IMR-90 (cell line): ENCODE measurements around the gene TSHZ1. TPM values are rescaled to one million over a fixed set of nuclear protein-coding genes. Genes with fewer than 3 reads are reported as not detected.

Experiments used
- ATAC-seq: fragments of 200-7000 bp; cut with Tn5 transposase; 2 replicates; pipeline ENCODE4 v1.9.1; 2020; ENCODE audit warnings: low read depth, mild to moderate bottlenecking, moderate library complexity
- BruUV-seq: library from RNA; stranded (reverse); fragments of 400-500 nt; replicated peaks from 2 replicates; lab custom pipeline; 2021; lab: Mats Ljungman, UMichigan
- CTCF ChIA-PET: fragments of 300-600 bp; formaldehyde crosslinking; extraction: SDS; loops from one replicate; lab custom pipeline; 2021; ENCODE audit warnings: antibody characterized with exemption; lab: Yijun Ruan, JAX
- POLR2A ChIA-PET: fragments of 300-600 bp; sonication (Branson Sonifier 250); formaldehyde crosslinking; loops from one replicate; lab custom pipeline; 2022; ENCODE audit warnings: antibody characterized with exemption; ENCODE audit not compliant: unreplicated experiment; lab: Charles Lee
- DNase-seq: peaks from one replicate; pipeline ENCODE4 v3.0.0; 2013
- H2AFZ ChIP-seq: replicated peaks from 2 replicates; pipeline ENCODE3; 2013; ENCODE audit warnings: low read length, mild to moderate bottlenecking; ENCODE audit not compliant: poor library complexity
- H2AK5ac ChIP-seq: 2 replicates; pipeline ENCODE4 v1.6.1; 2013; ENCODE audit warnings: low read depth, low read length, inconsistent platforms
- H2AK9ac ChIP-seq: replicated peaks from 2 replicates; pipeline ENCODE3; 2013; ENCODE audit warnings: mild to moderate bottlenecking, low read depth, low read length, moderate library complexity; ENCODE audit not compliant: poor library complexity
- H2BK120ac ChIP-seq: 2 replicates; pipeline ENCODE4 v1.6.1; 2013; ENCODE audit warnings: low read depth, low read length, inconsistent platforms
- H2BK15ac ChIP-seq: 3 replicates; pipeline ENCODE4 v1.6.1; 2013; ENCODE audit warnings: low read depth, low read length, inconsistent platforms
- H2BK20ac ChIP-seq: 2 replicates; pipeline ENCODE4 v1.6.1; 2013; ENCODE audit warnings: low read depth, mild to moderate bottlenecking, inconsistent platforms, low read length, moderate library complexity
- H2BK5ac ChIP-seq: 2 replicates; pipeline ENCODE4 v1.6.1; 2013; ENCODE audit warnings: mild to moderate bottlenecking, low read depth, low read length, inconsistent platforms; ENCODE audit not compliant: poor library complexity, severe bottlenecking
- H3K14ac ChIP-seq: replicated peaks from 2 replicates; pipeline ENCODE4 v1.6.1; 2013; ENCODE audit warnings: low read depth, low read length, inconsistent platforms
- H3K18ac ChIP-seq: 2 replicates; pipeline ENCODE4 v1.6.1; 2013; ENCODE audit warnings: low read depth, low read length, control low read depth
- H3K23ac ChIP-seq: 2 replicates; pipeline ENCODE4 v1.6.1; 2013; ENCODE audit warnings: low read depth, low read length, inconsistent platforms
- H3K27ac ChIP-seq: 2 replicates; pipeline ENCODE4 v1.5.1; 2013; ENCODE audit warnings: mild to moderate bottlenecking, control low read depth, low read length; ENCODE audit not compliant: insufficient read depth
- H3K27me3 ChIP-seq: 2 replicates; pipeline ENCODE4 v1.6.1; 2013; ENCODE audit warnings: low read length; ENCODE audit not compliant: control insufficient read depth, insufficient read depth
- H3K36me3 ChIP-seq: 2 replicates; pipeline ENCODE4 v1.6.1; 2013; ENCODE audit warnings: low read length, mixed read lengths; ENCODE audit not compliant: control insufficient read depth, insufficient read depth
- H3K4ac ChIP-seq: 2 replicates; pipeline ENCODE4 v1.6.1; 2013; ENCODE audit warnings: low read depth, low read length, inconsistent platforms
- H3K4me1 ChIP-seq: 2 replicates; pipeline ENCODE4 v1.6.1; 2013; ENCODE audit warnings: low read length, mixed read lengths; ENCODE audit not compliant: control insufficient read depth, insufficient read depth
- H3K4me2 ChIP-seq: 2 replicates; pipeline ENCODE4 v1.6.1; 2013; ENCODE audit warnings: low read depth, mild to moderate bottlenecking, control low read depth, low read length, moderate library complexity
- H3K4me3 ChIP-seq: 2 replicates; pipeline ENCODE4 v1.5.1; 2013; ENCODE audit warnings: low read depth, mild to moderate bottlenecking, control low read depth, low read length, moderate library complexity; ENCODE audit not compliant: insufficient read depth
- H3K56ac ChIP-seq: 2 replicates; pipeline ENCODE4 v1.6.1; 2013; ENCODE audit warnings: low read length, inconsistent platforms; ENCODE audit not compliant: insufficient read depth; ENCODE audit errors: extremely low read depth
- H3K79me1 ChIP-seq, 2 experiments: 2 replicates each; pipeline ENCODE4 v1.6.1; 2013; ENCODE audit warnings: low read length in 2 of 2, inconsistent platforms in 1 of 2, low read depth in 1 of 2
- H3K9ac ChIP-seq: 2 replicates; pipeline ENCODE4 v1.6.1; 2013; ENCODE audit warnings: low read depth, low read length, control low read depth
- H3K9me1 ChIP-seq: 2 replicates; pipeline ENCODE4 v1.6.1; 2013; ENCODE audit warnings: low read length, inconsistent platforms; ENCODE audit not compliant: insufficient read depth
- H3K9me3 ChIP-seq: 2 replicates; pipeline ENCODE4 v1.6.1; 2013; ENCODE audit warnings: low read length; ENCODE audit not compliant: control insufficient read depth, insufficient read depth
- H4K20me1 ChIP-seq: 2 replicates; pipeline ENCODE4 v1.6.1; 2013; ENCODE audit warnings: low read length, inconsistent platforms; ENCODE audit not compliant: insufficient read depth
- H4K5ac ChIP-seq: 2 replicates; pipeline ENCODE4 v1.6.1; 2013; ENCODE audit warnings: mild to moderate bottlenecking, low read depth, low read length, control low read depth
- H4K8ac ChIP-seq, 2 experiments: 2 replicates each; pipeline ENCODE4 v1.6.1; 2013; ENCODE audit warnings: low read depth in 2 of 2, low read length in 2 of 2, control low read depth in 1 of 2, inconsistent platforms in 1 of 2
- H4K91ac ChIP-seq: 2 replicates; pipeline ENCODE4 v1.6.1; 2013; ENCODE audit warnings: low read depth, low read length, inconsistent platforms; ENCODE audit not compliant: insufficient read depth
- BHLHE40 ChIP-seq: fragments of 150-350 bp; IDR thresholded peaks from 2 replicates; pipeline ENCODE4 v1.6.1; 2016; ENCODE audit warnings: mild to moderate bottlenecking, low read depth, low read length
- CEBPB ChIP-seq: IDR thresholded peaks from 2 replicates; pipeline ENCODE4 v1.6.1; 2012; ENCODE audit warnings: low read depth, low read length, improper control_type of control experiment
- CHD1 ChIP-seq: IDR thresholded peaks from 2 replicates; pipeline ENCODE4 v1.6.1; 2012; ENCODE audit warnings: low read depth, low read length, improper control_type of control experiment
- CTCF ChIP-seq: conservative IDR thresholded peaks from 2 replicates; pipeline ENCODE4 v1.5.1; 2012; ENCODE audit warnings: mild to moderate bottlenecking, low read depth, low read length, improper control_type of control experiment
- ELK1 ChIP-seq: fragments of 150-350 bp; IDR thresholded peaks from 2 replicates; pipeline ENCODE4 v1.6.1; 2016; ENCODE audit warnings: low read depth, mild to moderate bottlenecking, low read length, moderate library complexity, borderline replicate concordance
- FOS ChIP-seq: fragments of 150-350 bp; IDR thresholded peaks from 2 replicates; pipeline ENCODE4 v1.6.1; 2016; ENCODE audit warnings: low read depth, low read length
- MAFK ChIP-seq: IDR thresholded peaks from 2 replicates; pipeline ENCODE4 v1.6.1; 2012; ENCODE audit warnings: low read depth, low read length, improper control_type of control experiment
- MAZ ChIP-seq: IDR thresholded peaks from 2 replicates; pipeline ENCODE4 v1.6.1; 2012; ENCODE audit warnings: low read depth, mild to moderate bottlenecking, low read length, improper control_type of control experiment, moderate library complexity, borderline replicate concordance
- MXI1 ChIP-seq: IDR thresholded peaks from 2 replicates; pipeline ENCODE4 v1.6.1; 2012; ENCODE audit warnings: low read depth, mild to moderate bottlenecking, low read length, moderate library complexity, borderline replicate concordance
- NFE2L2 ChIP-seq: fragments of 150-350 bp; IDR thresholded peaks from 2 replicates; pipeline ENCODE4 v1.6.1; 2016; ENCODE audit warnings: low read depth, mild to moderate bottlenecking, low read length
- POLR2A ChIP-seq: IDR thresholded peaks from 2 replicates; pipeline ENCODE4 v1.6.1; 2012; ENCODE audit warnings: mild to moderate bottlenecking, low read depth, low read length
- RAD21 ChIP-seq: IDR thresholded peaks from 2 replicates; pipeline ENCODE4 v1.6.1; 2012; ENCODE audit warnings: low read length, improper control_type of control experiment
- RCOR1 ChIP-seq: IDR thresholded peaks from 2 replicates; pipeline ENCODE4 v1.6.1; 2012; ENCODE audit warnings: mild to moderate bottlenecking, low read length, improper control_type of control experiment; ENCODE audit not compliant: insufficient replicate concordance
- RFX5 ChIP-seq: IDR thresholded peaks from 2 replicates; pipeline ENCODE4 v1.8.0; 2012; ENCODE audit warnings: low read depth, mild to moderate bottlenecking, low read length, moderate library complexity
- SMC3 ChIP-seq: fragments of 150-350 bp; IDR thresholded peaks from 2 replicates; pipeline ENCODE4 v1.6.1; 2016; ENCODE audit warnings: low read depth, mild to moderate bottlenecking, antibody characterized with exemption, low read length, moderate library complexity
- USF2 ChIP-seq: fragments of 150-350 bp; IDR thresholded peaks from 2 replicates; pipeline ENCODE4 v1.6.1; 2017; ENCODE audit warnings: mild to moderate bottlenecking, antibody characterized with exemption, low read length, low read depth
- WGBS, 2 experiments: methylation state at CpG; one replicate each; pipeline versions ENCODE4 v1.1.5 to v1.1.7; 2013; ENCODE audit warnings: missing lambda C conversion rate in 2 of 2; ENCODE audit not compliant: insufficient read length in 1 of 2; ENCODE audit errors: extremely low coverage in 2 of 2; 5-methylcytosine and 5-hydroxymethylcytosine counted together
- dilution Hi-C: fragments of 300-500 bp; cut with HindIII; formaldehyde crosslinking; loops from one replicate; pipeline ENCODE4 v1.14.3; 2018; ENCODE audit warnings: low sequenced_read_pairs; ENCODE audit not compliant: unreplicated experiment
- in situ Hi-C: fragments of 300-500 bp; cut with MboI; formaldehyde crosslinking; loops from 3 replicates; pipeline ENCODE4 v1.14.3; 2019; ENCODE audit warnings: low sequenced_read_pairs, inconsistent platforms, mixed read lengths
- intact Hi-C: fragments of 100-400 bp; cut with micrococcal nuclease; formaldehyde crosslinking; loops from 2 replicates; pipeline ENCODE4 v1.10.0; 2022
- polyA plus RNA-seq, 3 experiments: library from polyadenylated mRNA; depleted of rRNA; stranded (reverse); fragments of >200 nt; gene quantifications; 2 replicates each; pipeline ENCODE4 v1.2.3, GENCODE V29; 2012; ENCODE audit warnings: low replicate concordance in 1 of 3
- total RNA-seq: library from RNA; depleted of rRNA; stranded (reverse); fragments of >200 nt; gene quantifications from 2 replicates; pipeline ENCODE4 v1.2.3, GENCODE V29; 2012

Gene TSHZ1
- total and polyA plus RNA-seq, 2 of the 4 experiments (the other 2 are of a cell fraction), result 7.1 to 10.0 TPM

GRCh38 chr18:75168619-75169018 is 42.0 kb upstream of the TSHZ1 start:
- Histone ChIP-seq H3K9ac (no peak overlapping the region), H4K20me1 (no peaks in the 10 kb centered on the region), H3K36me3 (no peaks in the 10 kb centered on the region), H2AK5ac (no peak overlapping the region), H3K9me1 (no peaks in the 10 kb centered on the region), H4K8ac (no peak overlapping the region), H2AK9ac (no peak overlapping the region), H3K18ac (no peak overlapping the region), H2BK15ac (no peak overlapping the region), H2BK120ac (no peak overlapping the region), H4K91ac (no peak overlapping the region), H3K4ac (no peak overlapping the region), H3K27ac (no peak overlapping the region), H3K14ac (no peak overlapping the region), H3K27me3 (peaks cover 18% of the 10 kb centered on the region), H3K56ac (no peak overlapping the region), H2BK20ac (no peak overlapping the region), H3K4me2 (no peak overlapping the region), H2BK5ac (no peak overlapping the region), H3K23ac (0 out of 2 replicates have a peak overlapping the region, but pooled peaks have one; percentile 15), H3K4me1 (no peaks in the 10 kb centered on the region), H4K5ac (no peak overlapping the region), H3K9me3 (peaks cover 8% of the 10 kb centered on the region; the same call in 1 of the 2 replicates), H2AFZ (no peak overlapping the region), H3K79me1 (no peaks in the 10 kb centered on the region), H3K4me3 (no peak overlapping the region)
- no peak for DNase-seq
- ChIA-PET POLR2A (no interaction called here), CTCF (interaction anchor here (0.6 to 1.5 kb wide), 2 partner anchors 10 to 474 kb away, joined by 3 to 4 read pairs; no protein-coding TSS in a partner anchor)
- TF ChIP-seq MAZ (no peak), RCOR1 (no peak), CHD1 (no peak), ELK1 (no peak), BHLHE40 (no peak), RFX5 (no peak), NFE2L2 (no peak), MAFK (no peak), FOS (no peak), CEBPB (no peak), POLR2A (no peak), SMC3 (no peak), MXI1 (no peak), CTCF (no peak), RAD21 (no peak), USF2 (no peak)
- ATAC-seq, result no peak
- WGBS, 2 experiments, result 80% methylated on average over 1 of the region's 7 CpGs; no CpG with 5 or more reads in 1 of the 2 experiments
- in situ Hi-C loops (no loop called here), dilution Hi-C loops (no loop called here), intact Hi-C loops (no loop called here)
- BruUV-seq, result no TSS peak
